ENCODE measurements around the gene MEG3.

MEG3 gene

DNA sequence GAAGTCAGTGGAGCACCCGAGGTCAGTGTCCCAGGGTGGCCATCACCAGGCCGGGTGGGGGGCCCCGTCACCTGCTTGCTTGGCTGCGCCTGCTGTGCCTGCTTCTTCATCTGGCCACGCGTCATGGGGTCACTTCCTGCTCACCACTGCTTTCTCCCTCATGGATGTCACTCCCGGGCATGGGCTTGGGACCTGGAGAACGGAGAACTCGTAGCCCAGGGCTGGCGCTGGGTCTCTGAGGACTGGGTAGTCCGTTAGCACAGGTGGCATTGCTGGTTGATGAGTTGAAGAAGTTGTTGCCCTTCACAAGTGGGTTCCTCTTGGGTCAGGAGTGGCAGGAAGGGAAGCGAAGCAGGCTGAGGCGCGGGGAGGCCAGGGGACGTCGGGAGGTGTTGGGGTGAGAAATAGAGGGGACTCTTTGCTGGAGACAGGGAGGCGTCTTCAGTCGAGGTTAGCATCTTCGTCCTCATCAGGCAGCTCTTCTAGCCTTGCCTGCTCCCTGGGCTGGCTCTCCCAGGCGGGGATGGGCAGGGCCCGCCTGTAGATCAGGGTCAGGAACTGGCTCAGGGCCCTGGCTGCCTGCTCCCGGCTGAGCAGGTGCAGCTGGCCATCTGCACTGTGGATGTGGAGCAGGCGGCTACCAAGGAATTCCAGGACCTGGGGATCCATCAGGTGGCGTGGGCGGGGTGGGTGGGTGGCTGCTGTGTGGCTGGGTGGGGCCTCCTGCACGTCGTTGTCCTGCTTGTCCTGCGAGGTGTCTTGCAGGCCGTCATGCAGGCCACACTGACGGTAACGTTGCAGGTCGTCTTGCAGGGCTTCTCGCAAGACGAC, 54.6 kb downstream of the MEG3 start:
- DNase-seq (ENCODE audit: low read depth, low spot score): no peak

DNA sequence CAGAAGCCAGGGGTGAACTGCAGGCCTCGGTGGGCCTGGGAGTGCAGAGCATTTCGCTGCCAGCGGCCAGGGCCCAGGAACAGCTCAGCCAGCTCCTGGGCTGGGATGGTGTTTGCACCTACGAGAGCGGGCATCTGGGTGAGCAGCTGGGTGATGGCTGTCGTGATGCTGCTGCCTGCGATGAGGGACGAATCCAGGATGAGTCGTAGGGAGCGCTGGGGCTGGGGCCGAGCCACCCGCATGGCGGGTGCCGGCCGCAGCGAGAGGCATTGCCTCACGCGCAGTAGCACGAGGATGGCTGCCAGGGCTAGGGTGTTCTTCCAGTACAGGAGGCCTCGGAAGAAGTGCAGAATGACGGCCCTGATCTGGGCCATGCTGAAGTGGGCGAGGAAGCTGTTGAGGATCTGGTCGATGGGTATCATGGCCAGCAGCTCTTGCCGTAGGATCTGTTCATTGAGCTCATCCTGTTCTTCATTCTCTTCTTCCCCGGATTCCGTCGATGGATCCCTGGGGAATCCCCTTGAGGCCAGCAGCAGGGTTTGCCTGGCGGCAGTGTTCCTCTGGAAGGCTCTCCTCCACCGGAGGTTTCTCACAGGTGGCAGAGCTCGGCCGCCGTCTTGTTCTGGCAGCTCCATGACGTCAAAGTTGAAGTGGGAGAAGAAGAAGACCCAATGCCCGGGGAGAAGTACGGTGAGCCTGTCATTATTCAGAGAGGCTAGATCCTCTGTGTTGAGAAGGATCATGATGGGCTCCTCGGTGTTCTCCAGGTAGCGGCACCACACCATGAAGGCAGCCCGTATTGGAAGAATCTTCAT, 55.5 kb downstream of the MEG3 start:
- no peak for DNase-seq (ENCODE audit: low read depth, low spot score)

DNA sequence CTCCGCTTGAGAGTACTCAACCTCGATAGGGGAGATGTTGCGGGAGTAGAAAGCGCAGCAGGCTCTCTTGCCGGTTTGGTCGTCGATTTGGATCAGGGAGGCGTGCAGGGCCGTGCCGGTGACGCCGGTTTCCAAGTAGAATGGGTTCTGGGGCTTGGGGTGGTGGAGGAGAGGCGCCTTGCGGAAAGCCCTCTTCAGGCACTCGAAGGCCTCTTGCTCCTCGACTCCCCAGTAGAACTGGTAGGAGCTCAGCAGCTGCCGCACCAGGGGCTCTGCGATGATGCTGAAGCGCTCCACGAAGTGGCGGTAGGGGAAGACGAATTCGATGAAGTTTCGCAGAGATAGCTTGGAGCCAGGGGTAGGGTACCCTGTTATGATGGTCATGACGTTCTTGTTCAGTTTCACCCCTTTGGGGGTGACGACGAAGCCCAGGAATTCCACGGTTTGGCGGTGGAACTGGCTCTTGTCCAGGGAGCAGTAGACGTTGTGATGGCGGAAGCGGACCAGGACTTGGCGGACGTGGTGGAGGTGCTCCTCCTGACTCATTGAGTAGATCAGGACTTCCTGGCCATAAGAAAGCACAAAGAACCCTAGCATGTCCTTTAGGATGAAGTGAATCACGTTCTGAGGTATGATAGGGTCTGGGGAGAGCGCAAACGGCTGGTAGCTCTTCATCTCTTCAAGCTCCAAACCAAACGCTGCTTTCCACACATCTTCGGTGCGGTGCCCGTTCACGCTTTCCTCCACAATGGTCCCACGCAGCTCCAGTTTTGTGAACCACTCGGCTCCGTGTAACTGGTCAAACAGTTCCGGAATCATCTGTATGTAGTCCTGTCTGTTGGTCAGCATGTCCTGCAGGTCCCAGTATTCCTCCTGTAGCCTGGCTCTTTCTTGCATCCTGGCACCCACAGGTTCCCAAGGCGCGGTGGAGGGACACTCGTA, 56.4 kb downstream of the MEG3 start:
- no peak for DNase-seq (ENCODE audit: low read depth, low spot score)

GRCh38 chr14:100882991-100883788, 57.3 kb downstream of the MEG3 start:
- DNase-seq (ENCODE audit: low read depth, low spot score): no peak

DNA sequence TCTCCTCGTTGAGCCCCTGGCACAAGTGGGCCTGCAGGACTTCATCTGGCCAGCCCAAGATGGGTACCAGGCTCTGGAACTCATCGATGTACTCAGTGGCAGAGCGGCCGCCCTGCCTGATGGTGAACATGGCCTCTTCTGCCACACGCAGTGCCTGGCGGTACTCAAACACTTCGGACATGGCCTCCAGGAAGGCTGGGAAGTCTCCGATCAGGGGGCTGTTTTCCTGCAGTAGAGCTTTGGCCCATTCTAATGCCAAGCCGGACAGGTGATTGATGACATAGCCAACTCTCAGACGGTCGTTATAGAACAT, 57.8 kb downstream of the MEG3 start:
- no peak for DNase-seq (ENCODE audit: low read depth, low spot score)

GRCh38 chr14:100884456-100884855, 58.5 kb downstream of the MEG3 start:
- no peak for DNase-seq (ENCODE audit: low read depth, low spot score)

DNA sequence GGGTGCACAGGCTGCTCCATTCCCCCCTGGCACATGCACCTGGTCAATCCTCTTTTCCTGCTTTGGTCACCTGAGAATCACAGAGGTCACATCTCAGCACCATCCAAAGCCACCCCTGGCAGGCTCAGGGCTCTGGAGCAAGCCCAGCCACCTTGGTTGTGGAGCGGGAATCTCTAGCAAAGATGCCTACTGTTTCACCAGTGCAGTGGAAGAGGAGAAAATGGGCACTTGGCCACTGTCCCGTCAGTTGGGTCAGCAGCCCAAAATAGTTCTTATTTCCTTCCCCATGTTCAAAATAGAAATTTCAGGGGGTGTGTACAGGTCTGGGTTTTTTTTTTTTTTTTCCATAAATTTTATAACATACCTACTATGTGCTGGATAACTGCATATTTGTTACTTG, 59.3 kb downstream of the MEG3 start:
- DNase-seq (ENCODE audit: low read depth, low spot score): no peak

GRCh38 chr14:100885617-100886016, 59.7 kb downstream of the MEG3 start:
- DNase-seq (ENCODE audit: low read depth, low spot score): no peak

- DNase-seq (ENCODE audit: low read depth, low spot score): no peak
Observed at GRCh38 chr14:100887728-100888335, 61.9 kb downstream of the MEG3 start.

DNA sequence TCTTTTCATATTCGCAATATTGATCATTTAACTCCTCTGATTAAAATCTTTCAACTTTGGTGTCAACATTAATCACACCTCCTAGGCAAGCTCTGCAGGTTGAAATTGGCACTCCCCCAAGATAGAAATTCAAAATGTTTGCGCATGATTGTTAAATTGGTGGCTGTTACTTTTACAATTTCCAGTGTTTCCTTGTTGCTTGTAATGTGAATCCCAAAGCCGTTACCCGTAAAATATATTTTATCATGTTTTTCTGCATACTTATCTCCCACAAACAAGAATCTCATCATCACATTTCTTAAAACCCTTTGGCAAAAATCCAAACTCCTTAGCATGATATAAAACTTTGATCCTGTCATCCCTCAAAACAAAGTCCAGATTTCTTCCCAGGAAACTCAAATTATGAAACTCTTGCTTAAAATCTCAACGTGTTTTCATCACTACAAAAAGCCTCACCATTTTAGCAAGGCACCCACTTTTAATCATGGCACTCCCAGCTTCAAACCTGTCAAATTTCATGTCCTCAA, 62.9 kb downstream of the MEG3 start:
- DNase-seq (ENCODE audit: low read depth, low spot score): no peak

DNA sequence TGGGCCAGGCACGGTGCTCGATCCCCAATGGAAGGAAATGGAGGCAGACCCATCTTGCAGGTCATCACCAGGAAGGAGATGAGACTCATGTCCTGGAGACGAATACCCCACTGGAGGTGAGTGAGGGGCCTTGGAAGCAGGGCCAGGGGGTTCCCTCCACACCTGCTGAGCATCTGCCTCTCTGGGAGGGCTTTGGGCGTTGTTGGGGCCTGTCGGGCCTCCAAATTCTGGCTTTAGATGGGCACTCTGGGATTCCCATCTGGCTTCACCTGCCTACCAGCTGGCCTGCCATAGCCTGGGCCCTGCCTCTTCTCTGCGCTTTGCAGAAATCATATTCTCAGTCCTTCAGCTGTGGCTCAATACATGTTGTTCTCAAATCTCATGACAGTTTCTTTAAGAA, 63.7 kb downstream of the MEG3 start:
- no peak for DNase-seq (ENCODE audit: low read depth, low spot score)

DNA sequence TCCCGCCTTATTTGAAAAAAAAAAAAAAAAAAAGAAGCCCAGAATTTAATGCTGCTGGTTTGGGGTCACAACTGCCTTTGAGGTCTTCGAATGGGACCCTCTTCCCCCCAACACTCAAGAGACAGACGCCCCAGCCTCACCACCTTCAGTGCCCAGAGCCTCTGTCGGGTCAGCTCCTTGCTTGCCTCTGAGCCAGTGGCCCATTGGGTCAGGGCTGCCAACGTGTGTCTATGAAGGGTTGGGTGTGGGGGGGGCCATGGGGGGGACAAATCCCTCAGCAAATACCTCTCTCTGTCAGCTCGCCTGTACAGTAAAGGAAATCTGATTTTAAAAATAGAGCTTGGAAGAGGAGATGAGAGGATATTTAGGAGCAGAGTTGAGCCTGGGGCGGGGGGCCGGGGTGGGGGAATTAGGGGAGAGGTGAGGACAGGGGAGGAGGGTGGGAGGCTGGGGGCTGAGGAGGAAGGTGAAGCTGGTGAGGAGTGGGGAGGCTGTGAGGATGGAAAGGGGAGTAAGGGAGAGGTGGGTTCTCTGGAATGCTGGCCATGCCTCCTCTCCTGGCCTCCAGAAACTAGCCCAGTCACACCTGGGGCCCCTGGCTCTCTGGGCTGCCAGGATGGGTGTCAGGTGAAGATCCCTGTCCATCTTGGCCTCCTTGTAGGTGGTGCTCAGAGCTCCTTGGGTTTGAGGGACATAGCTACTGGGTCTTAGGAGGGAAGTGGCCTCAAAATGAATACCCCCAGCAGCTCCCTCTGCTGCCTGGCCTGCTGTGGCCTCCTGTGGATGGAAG, 64.3 kb downstream of the MEG3 start:
- no peak for DNase-seq (ENCODE audit: low read depth, low spot score)

DNA sequence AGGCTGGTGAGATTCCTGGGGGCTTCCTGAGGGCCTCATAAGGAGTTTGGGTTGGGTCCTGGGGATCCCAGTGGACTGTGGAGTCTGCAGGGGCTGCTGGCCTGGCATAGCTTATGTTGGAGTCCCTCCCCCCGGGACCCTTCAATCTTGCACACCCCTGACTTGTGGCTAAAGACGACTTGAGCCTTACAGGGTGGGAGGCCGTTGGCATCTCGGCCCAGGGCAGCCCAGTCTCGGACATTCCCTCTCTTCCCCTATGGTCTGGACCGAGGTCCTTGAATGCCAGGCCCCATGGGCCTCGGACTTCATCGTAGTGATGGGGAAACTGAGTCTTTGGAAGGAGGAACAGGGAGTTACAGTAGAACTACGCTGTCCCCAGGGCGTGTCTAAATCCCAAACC, 65.1 kb downstream of the MEG3 start:
- no peak for DNase-seq (ENCODE audit: low read depth, low spot score)

GRCh38 chr14:100891501-100892445, 65.9 kb downstream of the MEG3 start:
- DNase-seq (ENCODE audit: low read depth, low spot score): no peak

DNA sequence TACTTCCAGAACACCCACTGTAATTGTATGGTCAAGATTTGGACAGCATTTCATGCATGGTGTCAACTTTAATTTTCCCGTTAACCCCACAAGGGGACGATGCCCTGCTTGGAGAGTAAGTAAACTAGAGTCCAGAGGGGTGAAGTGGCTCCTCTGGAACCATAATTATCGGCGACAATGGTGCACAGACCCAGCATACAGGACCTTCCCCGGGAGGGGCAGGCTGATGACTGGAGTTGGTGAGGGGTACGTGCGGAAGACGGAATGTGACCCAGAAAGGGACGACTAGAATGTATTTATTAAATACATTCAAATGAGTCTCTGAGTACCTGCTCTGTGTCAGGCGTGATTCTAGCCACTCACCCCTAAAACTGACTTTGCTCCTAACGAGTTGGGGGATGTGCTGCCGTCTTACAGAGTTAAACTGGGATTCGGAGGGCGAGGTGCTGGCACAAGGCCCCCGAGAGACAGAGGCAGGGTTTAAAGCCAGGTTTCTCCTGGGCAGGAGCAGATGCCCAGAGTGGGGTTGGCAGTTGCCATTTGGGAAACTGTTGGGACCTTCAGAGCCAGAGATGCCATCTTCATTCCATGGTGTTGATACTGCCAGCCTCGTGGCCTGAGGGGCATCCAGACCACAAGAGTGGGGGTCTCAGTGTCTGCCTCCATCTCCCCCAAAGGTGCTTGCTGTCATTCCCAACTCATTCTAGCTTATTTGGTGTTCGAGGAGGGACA, 66.7 kb downstream of the MEG3 start:
- DNase-seq (ENCODE audit: low read depth, low spot score): no peak

DNA sequence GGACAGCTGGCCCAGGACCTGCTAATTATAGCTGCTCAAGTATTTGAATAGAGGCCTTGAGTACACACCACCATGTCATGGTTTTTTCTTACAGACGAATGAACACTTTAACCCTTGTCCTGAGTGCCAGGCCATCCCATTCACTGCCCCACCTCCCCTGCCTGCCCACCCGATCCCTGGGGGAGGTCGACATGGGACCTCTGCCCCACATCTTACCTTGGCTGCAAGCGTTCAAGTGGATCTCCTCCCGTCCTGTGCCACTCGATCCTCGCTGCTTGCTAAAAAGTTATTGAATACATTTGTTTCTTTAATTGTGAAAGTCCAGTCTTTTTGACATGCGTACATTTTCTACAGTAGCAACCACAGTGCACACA, 67.3 kb downstream of the MEG3 start:
- no peak for DNase-seq (ENCODE audit: low read depth, low spot score)

DNA sequence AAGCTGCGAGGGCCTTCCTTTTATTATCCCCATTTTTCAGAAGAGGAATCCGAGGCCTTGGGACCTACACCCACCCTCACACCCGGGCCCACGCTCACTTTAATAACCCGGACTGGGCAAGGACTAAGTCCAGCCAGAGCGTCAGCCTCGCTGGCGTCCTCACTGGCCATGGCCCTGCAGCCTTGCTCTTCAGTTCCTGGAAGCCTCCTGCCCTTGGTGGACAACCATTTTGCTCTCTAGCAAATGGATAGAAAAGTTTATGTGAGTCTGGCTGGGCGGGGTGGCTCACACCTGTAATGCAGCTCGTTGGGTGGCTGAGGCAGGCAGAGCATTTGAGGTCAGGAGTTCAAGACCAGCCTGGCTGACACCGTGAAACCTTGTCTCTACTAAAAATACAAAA, 67.8 kb downstream of the MEG3 start:
- DNase-seq (ENCODE audit: low read depth, low spot score): no peak

- no peak for DNase-seq (ENCODE audit: low read depth, low spot score)
Observed at GRCh38 chr14:100894416-100894815, 68.5 kb downstream of the MEG3 start.

All from ELF-1 (cell line).